ENCODE data around the gene TERT.

GRCh38 chr5:1206521-1207412 lies 88.1 kb downstream of the TERT start:
- TF ChIP-seq CTCF (IDR thresholded peaks at IDR 0.05) (no peak), POLR2A (IDR thresholded peaks at IDR 0.05) (no peak)

Data from gastroesophageal sphincter (tissue), 3 donors.